Measurements from ENCODE around the gene RBM38.

RBM38 gene

GRCh38 chr20:57391439-57392301 is 474 bp downstream of the RBM38 start:
- DNase-seq (ENCODE audit: low read depth) = no peak

DNA sequence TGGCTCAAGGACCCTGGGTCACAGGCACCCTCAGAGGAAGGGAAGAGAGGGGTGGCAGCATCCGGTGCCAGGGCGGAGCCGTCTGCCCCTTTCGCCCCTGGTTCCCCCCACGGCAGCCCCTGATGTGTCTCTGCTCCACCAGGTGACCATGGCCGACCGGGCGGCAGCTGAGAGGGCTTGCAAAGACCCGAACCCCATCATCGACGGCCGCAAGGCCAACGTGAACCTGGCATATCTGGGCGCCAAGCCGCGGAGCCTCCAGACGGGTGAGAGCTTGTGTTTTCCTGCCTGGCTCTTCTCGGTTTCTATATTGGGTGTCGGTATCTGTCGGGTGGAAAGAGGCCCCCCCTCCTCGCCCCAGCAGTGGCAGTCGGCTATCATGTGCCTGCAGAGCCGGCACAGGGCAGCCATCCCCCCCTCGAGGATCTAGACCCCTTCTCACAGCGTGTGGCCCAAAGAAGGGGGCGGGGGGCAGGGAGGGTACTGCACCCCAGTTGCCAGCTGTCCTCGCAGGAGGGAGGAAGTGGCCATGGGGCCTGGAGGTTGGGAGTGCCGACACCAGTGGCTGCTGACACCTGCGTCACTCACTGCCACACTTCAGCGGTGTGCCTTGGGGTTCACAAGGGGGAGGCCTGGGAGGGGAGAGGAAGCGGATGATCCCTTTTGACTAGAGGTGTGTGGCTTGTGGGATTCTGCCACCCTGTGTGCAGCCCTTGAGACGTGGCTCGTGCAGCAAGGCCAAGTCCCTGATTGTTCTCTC is 1.5 kb downstream of the RBM38 start:
- peak; percentile 65 for DNase-seq (ENCODE audit: low read depth)

DNA sequence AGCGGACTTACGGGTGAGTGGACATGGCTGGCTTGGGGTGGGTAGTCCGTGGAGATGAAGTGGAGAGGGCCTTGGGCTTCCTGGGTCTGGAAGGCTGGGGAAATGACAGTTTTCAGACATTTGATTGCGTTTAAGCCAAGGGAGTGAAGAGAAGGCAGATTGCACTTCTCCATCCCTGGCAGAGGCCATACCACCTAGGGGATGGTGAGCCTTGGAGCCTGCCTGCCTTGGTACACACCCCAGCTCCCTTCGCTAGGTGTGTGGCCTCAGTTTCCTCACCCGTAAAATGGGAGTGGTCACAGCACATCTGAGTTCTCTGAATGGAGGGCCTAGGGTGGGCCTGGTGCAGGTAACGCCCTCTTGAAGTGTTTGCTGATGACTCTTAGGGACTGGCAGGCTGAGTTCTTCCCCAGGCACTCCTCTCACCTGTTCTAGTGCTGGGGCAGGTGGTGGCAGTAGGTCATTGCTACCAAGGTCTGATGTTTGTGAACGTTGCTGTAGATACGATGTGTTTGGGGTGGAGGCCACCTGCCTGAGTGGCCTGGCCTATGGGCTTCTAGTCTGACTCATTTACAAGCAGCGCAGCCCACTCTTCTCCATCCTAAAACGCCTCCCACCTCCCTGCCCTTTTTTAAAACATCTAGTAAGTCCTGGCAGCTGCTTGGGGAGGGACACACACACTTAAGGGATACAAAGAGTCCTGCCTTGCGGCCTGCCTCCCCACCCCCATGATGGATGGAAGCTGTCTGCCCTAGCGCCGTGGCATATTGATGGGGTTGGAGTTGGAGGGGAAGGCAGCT is 2.3 kb downstream of the RBM38 start:
- DNase-seq (ENCODE audit: low read depth) = no peak

GRCh38 chr20:57394121-57395082 is 3.2 kb downstream of the RBM38 start:
- no peak for DNase-seq (ENCODE audit: low read depth)

GRCh38 chr20:57395111-57395966 is 4.1 kb downstream of the RBM38 start:
- DNase-seq (ENCODE audit: low read depth) = no peak

- no peak for DNase-seq (ENCODE audit: low read depth)
Measured at GRCh38 chr20:57396212-57396983, 5.2 kb downstream of the RBM38 start.

DNA sequence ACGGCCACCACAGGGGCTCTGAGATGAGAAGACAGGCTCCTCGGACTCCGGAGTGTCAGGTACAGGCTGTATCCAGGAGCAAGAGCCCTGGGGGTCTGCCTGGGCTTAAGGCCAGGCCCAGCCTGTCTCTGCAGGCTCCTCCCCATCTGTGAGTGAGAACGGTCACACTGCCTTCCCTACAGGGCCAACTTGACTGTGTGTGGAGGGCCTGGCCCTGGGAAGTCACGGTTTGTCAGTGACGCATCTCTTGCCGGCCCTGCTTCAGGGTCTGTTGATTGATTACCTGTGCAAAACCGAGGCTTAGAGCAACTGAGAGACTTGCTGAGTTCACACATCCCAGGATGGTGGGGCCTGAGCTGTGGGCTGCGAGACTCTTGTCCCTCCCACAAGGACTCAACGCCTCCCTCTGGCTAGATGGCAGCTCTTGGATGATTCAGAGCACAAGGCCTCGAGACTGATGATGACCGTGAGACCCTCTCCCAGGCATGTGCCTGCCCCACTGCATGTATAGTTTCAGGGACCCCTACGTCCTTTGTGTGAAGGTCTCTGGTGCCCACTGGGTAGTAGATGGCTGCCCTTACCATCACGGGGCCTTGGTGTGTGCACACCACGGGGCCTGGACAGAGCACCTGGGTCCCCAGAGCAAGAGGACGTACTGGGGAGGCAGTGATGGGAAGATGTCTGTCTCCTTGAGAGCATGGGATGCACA is 5.9 kb downstream of the RBM38 start:
- no peak for DNase-seq (ENCODE audit: low read depth)

DNA sequence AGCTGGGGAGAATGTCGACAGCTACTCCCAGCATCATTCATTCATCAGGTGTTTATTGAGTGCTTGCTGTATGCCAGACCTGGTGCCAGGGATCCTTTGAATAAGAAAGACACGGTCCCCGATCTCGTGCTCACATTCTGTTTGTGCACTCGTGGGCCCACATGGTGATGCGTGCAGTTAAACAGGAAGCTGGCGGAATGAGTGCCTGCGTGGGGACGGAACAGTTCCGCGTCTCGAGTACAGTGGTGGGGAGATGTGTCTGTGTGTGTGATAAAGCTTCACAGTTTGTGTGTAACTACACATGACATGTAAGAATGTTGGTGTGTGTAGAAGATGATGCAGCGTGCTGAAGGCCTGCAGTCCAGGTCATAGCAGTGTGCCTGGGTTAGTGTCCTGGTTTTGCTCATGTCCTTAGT is 6.5 kb downstream of the RBM38 start:
- DNase-seq (ENCODE audit: low read depth) = peak; percentile 40

GRCh38 chr20:57398231-57398821 is 7.1 kb downstream of the RBM38 start:
- DNase-seq (ENCODE audit: low read depth) = peak; percentile 78

DNA sequence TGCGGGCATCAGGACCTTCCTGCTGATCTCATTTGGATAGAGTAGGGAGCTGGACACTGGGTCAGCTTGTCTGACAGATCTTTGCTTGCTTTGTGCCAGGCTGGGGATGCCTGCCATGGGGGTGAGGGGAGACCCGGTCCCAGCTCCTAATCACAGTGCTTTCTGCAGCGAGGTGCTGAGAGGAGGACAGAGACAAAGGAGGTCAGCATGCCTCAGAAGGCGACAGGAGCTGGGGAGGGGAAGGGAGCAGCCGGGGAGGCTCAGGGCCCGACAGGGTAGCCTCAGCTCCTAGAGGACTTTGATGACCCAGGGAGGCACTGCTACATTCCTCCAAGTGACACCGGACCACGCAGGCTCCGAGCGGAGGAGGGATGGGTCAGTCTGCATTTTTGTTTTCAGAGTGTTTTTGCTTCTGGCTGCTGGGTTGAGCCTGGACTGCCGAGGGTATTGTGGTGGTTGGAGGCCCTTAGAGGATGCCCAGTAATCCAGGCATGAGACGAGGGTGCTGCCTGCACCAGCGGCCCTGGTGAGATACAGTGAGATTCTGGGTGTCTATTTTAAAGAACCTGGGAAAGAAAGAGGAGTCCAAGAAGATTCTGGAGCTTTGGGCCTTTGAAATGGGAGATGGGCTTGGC is 7.8 kb downstream of the RBM38 start:
- DNase-seq (ENCODE audit: low read depth) = no peak

DNA sequence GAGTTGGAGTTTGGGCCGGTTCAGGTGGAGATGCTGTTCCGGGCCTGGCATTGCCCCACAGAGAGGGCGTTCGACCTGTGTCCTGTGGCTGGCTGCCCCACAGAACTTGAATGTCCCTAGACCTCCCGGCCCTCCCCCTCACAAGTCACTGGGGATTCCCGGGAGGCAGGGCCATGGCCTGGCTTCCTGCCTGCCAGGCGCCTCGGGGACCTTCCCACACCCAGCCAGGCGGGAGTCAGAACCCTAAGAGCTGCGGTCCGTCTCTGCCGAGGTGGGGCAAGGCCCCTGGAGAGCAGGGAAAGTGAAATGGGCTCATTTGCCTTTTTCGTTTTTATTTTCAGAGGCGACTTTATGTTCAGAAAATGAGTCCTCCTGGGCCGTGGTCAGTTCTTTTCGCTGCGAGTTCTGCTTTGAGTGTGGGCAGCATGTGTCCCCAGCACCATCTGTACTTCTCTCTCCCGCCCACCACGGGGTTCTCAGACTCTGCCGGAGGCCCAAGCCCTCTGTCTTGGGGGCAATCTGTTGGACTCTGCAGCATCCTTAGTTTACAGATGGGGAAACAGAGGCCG is 8.5 kb downstream of the RBM38 start:
- no peak for DNase-seq (ENCODE audit: low read depth)

DNA sequence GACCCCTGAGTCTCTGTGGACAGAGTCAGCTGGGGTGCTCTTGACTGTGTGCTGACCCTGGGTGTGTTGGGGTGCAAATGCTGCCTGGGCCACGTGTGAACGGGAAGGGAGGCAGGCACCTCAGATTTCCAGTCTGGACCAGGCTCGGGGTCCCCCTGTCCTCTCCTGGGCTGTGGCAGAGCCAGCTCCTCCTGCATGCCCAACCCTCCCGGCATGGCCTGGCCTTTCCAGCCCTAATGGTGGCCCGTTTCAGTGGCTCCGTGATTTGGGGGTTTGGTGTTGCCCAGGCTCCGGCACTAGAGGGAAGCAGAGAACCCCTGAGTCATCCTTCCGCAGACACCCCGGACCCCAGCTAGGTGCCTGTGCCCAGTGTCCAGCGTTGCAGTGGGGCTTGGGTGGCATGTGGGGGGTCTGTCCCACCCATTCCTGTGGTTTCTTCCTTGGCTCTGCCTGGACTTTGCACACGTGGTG is 9.1 kb downstream of the RBM38 start:
- no peak for DNase-seq (ENCODE audit: low read depth)

GRCh38 chr20:57400821-57401564 is 9.8 kb downstream of the RBM38 start:
- DNase-seq (ENCODE audit: low read depth) = no peak

- DNase-seq (ENCODE audit: low read depth) = no peak
Measured at GRCh38 chr20:57401565-57401918, 10.3 kb downstream of the RBM38 start.

- DNase-seq (ENCODE audit: low read depth) = no peak
Measured at GRCh38 chr20:57402206-57403125, 11.3 kb downstream of the RBM38 start.

- DNase-seq (ENCODE audit: low read depth) = no peak
Measured at GRCh38 chr20:57403216-57403615, 12.0 kb downstream of the RBM38 start.
